H7 (cell line): ENCODE results near the gene IFNA14. TPM values are rescaled to one million over a fixed set of nuclear protein-coding genes. Genes with fewer than 3 reads are reported as not detected.
A peak's percentile ranks its signal among the peaks of the same experiment; 100 is the strongest.
"Not testable (repeated sequence)": the region's sequence is repeated elsewhere in the genome, so short reads cannot be mapped to it uniquely, and the experiment has no call there.

Source experiments
- DNase-seq: peaks from one replicate; pipeline ENCODE4 v3.0.0; 2012
- H3K27me3 ChIP-seq: 2 replicates; pipeline ENCODE4 v1.6.0; 2011; ENCODE audit warnings: mild to moderate bottlenecking, low read length; ENCODE audit not compliant: control insufficient read depth, insufficient read depth
- H3K36me3 ChIP-seq: replicated peaks from 2 replicates; pipeline ENCODE4 v1.5.1; 2011; ENCODE audit warnings: low read length; ENCODE audit not compliant: control insufficient read depth, insufficient read depth
- H3K4me3 ChIP-seq: 2 replicates; pipeline ENCODE4 v1.5.1; 2011; ENCODE audit warnings: low read depth, mild to moderate bottlenecking, control low read depth, low read length, moderate library complexity; ENCODE audit not compliant: insufficient read depth
- total RNA-seq: library from RNA; depleted of rRNA; stranded (reverse); fragments of >200 nt; shearing (Covaris generic); gene quantifications from 2 replicates; pipeline ENCODE4 v1.2.3, GENCODE V29; 2014

Gene IFNA14
- total RNA-seq, 1 experiment from 2014 or later: not detected

DNA sequence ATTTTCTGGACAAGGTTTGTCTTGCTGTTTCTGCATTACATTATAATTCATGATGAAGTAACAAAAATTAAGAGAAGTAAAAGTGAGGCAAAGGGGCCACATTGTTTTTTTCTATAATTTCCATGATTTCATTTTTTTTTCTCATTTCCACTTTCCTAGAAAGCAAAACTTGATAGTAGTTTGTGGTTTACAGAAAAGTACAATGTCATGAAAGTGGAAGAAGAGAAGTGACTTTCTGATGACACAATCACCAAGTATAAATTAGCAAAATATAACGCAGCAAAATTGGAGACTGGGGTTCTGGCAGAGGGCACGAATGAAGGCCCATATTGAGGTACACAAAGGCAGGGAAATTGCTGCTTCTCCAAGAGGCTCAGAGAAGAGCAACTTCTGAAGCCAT lies 5.0 kb upstream of the IFNA14 start:
- DNase-seq: no peak
- Histone ChIP-seq H3K4me3 (no peak overlapping the region), H3K36me3 (no peaks in the 10 kb centered on the region), H3K27me3 (no peaks in the 10 kb centered on the region)

GRCh38 chr9:21236360-21236714 lies 3.5 kb downstream of the IFNA14 start:
- not testable (repeated sequence) for H3K4me3 ChIP-seq, DNase-seq, H3K36me3 ChIP-seq, H3K27me3 ChIP-seq

- not testable (repeated sequence) for H3K4me3 ChIP-seq, H3K36me3 ChIP-seq, H3K27me3 ChIP-seq
- peak; percentile 16 for DNase-seq
Measured at GRCh38 chr9:21235468-21236359, 4.1 kb downstream of the IFNA14 start.

DNA sequence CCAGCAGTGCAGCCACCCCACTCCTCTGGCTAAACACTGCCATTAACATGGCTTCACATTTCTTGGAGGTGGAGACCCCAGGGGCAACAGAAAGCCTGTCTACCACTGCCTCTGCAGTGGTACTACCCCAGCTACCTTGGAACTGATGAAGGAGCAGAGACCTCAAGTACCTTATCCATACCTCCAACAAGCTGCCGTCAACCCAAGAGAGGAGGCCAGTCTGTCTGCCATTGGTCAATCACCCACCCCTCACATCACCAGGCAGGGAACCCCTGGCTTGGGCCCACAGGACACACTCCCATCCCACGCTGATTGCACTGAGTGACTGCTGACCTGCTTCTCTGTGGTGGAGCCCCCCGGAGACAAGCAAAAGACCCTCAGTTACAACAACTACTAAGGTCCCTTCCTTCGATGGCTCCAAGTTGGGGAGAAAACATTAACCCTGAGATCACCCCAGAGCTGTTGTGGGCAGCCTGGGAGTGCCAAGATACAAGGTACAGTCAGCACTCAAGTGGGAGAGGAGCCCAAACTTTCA lies 5.6 kb downstream of the IFNA14 start:
- no peaks in the 10 kb centered on the region for H3K27me3 ChIP-seq
- no peak for DNase-seq
- H3K4me3 ChIP-seq: no peak overlapping the region
- H3K36me3 ChIP-seq: no peaks in the 10 kb centered on the region

DNA sequence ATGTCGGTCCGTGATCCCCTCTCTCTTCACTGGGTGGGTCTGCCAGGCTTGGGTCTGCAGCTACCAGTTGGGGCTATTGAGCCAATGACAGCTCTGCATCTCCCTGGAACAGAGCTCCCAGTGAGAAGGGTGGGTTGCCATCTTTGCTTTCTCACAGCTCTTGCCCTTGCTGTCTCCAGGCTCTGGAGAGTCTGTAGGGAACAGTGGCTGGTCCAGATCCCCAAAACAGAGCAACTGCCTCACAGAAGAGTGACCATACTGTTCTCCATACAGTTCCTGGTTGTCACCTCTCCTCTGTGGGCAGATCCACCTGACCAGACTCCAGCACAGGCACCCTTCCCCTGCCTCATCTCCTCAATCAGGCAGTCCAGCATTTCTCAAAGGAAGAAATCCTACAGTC lies 6.5 kb downstream of the IFNA14 start:
- DNase-seq: no peak
- Histone ChIP-seq H3K36me3 (no peaks in the 10 kb centered on the region), H3K4me3 (no peak overlapping the region), H3K27me3 (no peaks in the 10 kb centered on the region)

GRCh38 chr9:21228122-21228521 lies 11.7 kb downstream of the IFNA14 start, which contains the start of gene IFNA17:
TSS of gene IFNA17 (minus strand) at chr9:21228222. CDS start at chr9:21228173, 49 bp downstream.
- H3K36me3 ChIP-seq: no peaks in the 10 kb centered on the region
- DNase-seq: no peak
- no peak within 1 kb of the TSS for H3K4me3 ChIP-seq
- no peaks in the 10 kb centered on the region for H3K27me3 ChIP-seq

- H3K36me3 ChIP-seq, DNase-seq, H3K4me3 ChIP-seq, H3K27me3 ChIP-seq: not testable (repeated sequence)
Measured at GRCh38 chr9:21217211-21217610, 22.6 kb downstream of the IFNA14 start, which contains the start of gene IFNA16. TSS of gene IFNA16 (minus strand) at chr9:21217311. CDS start at chr9:21217305, 6 bp downstream.

GRCh38 chr9:21213411-21214326 lies 26.1 kb downstream of the IFNA14 start:
- DNase-seq: peak; percentile 1
- not testable (repeated sequence) for H3K36me3 ChIP-seq, H3K4me3 ChIP-seq, H3K27me3 ChIP-seq

GRCh38 chr9:21212160-21212559 lies 27.6 kb downstream of the IFNA14 start:
- DNase-seq, H3K27me3 ChIP-seq, H3K4me3 ChIP-seq, H3K36me3 ChIP-seq: not testable (repeated sequence)

GRCh38 chr9:21210782-21211181 lies 29.0 kb downstream of the IFNA14 start:
- H3K27me3 ChIP-seq, H3K4me3 ChIP-seq, DNase-seq, H3K36me3 ChIP-seq: not testable (repeated sequence)

- Histone ChIP-seq H3K36me3 (no peaks in the 10 kb centered on the region), H3K4me3 (no peak overlapping the region)
- DNase-seq: no peak
Measured at GRCh38 chr9:21210311-21210710, 29.5 kb downstream of the IFNA14 start.

GRCh38 chr9:21207043-21207442 lies 32.8 kb downstream of the IFNA14 start, which contains the start of gene IFNA10:
TSS of gene IFNA10 (minus strand) at chr9:21207143. CDS start at chr9:21207097, 46 bp downstream.
- not testable (repeated sequence) for H3K36me3 ChIP-seq, DNase-seq, H3K27me3 ChIP-seq, H3K4me3 ChIP-seq

More at GRCh38 chr9:21210311-21210710, 29.5 kb downstream of the IFNA14 start:
- no peaks in the 10 kb centered on the region for H3K27me3 ChIP-seq

GRCh38 chr9:21205204-21205603 lies 34.6 kb downstream of the IFNA14 start:
- Histone ChIP-seq H3K27me3 (no peaks in the 10 kb centered on the region), H3K36me3 (no peaks in the 10 kb centered on the region), H3K4me3 (no peak overlapping the region)
- DNase-seq: no peak

GRCh38 chr9:21202105-21202504 lies 37.7 kb downstream of the IFNA14 start, which contains the start of gene IFNA7:
TSS of gene IFNA7 (minus strand) at chr9:21202205. CDS start at chr9:21202165, 40 bp downstream.
- DNase-seq, H3K4me3 ChIP-seq, H3K36me3 ChIP-seq: not testable (repeated sequence)

More at GRCh38 chr9:21202105-21202504, 37.7 kb downstream of the IFNA14 start, which contains the start of gene IFNA7:
- H3K27me3 ChIP-seq: not testable (repeated sequence)
